ENCODE results near the gene CDH13. TPM values are rescaled to one million over a fixed set of nuclear protein-coding genes. Genes with fewer than 3 reads are reported as not detected.

Gene CDH13
- total and polyA plus RNA-seq, 2 donors (not counting 3 experiments of a cell fraction or from before 2014, with no cell fraction given), result 96.6 to 124 TPM

DNA sequence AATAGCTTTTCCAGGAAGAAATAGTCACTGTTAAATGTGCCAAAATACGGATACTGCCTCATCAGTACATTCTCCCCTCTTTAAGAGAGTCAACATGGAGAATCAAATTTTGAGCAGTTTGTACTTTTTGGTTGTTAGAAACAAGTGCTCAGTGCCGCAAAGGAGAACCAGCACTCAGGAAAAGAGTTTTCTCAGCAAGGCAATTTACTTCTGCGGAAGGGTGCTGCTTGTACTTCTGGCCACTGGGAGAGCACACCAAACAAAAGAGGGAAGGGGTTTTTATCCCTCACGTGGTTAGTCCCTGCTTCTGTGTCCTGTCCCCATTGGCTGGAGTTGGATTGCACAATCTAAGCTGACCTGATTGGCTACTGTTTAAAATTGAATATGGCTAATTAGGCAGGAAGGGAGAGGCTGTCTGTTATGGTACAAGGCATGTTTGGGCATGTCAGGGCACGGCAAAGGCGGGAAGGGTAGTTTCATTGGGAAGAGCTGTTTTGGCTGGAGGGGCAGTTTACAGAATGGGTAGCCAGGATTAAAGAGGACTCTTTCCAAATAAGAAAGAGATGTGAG lies 499.3 kb downstream of the CDH13 start:
- no peaks in the 10 kb centered on the region for H4K20me1 ChIP-seq (replicated peaks; ENCODE audit: control insufficient read depth, extremely low read depth, insufficient read depth, low read length)
- H3K27ac ChIP-seq (ENCODE audit: insufficient read depth, low read depth, low read length), result no peak overlapping the region
- FAIRE-seq, result no peak
- H2AFZ ChIP-seq (ENCODE audit: low read depth, low read length), result no peak overlapping the region
- H3K27me3 ChIP-seq (ENCODE audit: control insufficient read depth in 2 of 2, insufficient read depth in 2 of 2, low read length in 2 of 2), result no peaks in the 10 kb centered on the region
- no peaks in the 10 kb centered on the region for H3K9me3 ChIP-seq (replicated peaks; ENCODE audit: control insufficient read depth, insufficient read depth, low read length)
- no peak for DNase-seq (ENCODE audit: low read depth, low spot score)
- H3K9ac ChIP-seq (replicated peaks; ENCODE audit: extremely low read depth, insufficient read depth, low read length), result no peak overlapping the region
- dilution Hi-C loops (cut with MboI; ENCODE audit: extremely low pct_ligation_motif_present, low sequenced_read_pairs) (no loop called here), intact Hi-C loops (cut with micrococcal nuclease) (no loop called here)
- CTCF ChIA-PET, result no interaction called here
- H3K4me2 ChIP-seq (ENCODE audit: insufficient read depth, low read length), result no peak overlapping the region
- peaks cover 0 to 6% of the 10 kb centered on the region in 2 experiments for H3K36me3 ChIP-seq (ENCODE audit: control insufficient read depth in 2 of 2, extremely low read depth in 1 of 2, insufficient read depth in 2 of 2, low read length in 2 of 2)
- no peak for TF ChIP-seq GATA2 (IDR thresholded peaks at IDR 0.05; ENCODE audit: insufficient read depth, insufficient read length, low read depth, low read length)
- TF ChIP-seq JUN (IDR thresholded peaks at IDR 0.05; ENCODE audit: borderline replicate concordance, insufficient read depth, insufficient read length, low read depth), result no peak
- TF ChIP-seq POLR2A (IDR thresholded peaks at IDR 0.05; ENCODE audit: low read depth, low read length), result no peak
- TF ChIP-seq FOS (IDR thresholded peaks at IDR 0.05; ENCODE audit: borderline replicate concordance, insufficient read depth, low read length), result no peak
- no peak for TF ChIP-seq EZH2 (IDR thresholded peaks at IDR 0.05; ENCODE audit: borderline replicate concordance, low read depth, low read length, severe bottlenecking)
- TF ChIP-seq, protein P1, sequence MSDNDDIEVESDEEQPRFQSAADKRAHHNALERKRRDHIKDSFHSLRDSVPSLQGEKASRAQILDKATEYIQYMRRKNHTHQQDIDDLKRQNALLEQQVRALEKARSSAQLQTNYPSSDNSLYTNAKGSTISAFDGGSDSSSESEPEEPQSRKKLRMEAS (IDR thresholded peaks at IDR 0.05; ENCODE audit: insufficient read depth, insufficient read length), result no peak
- TF ChIP-seq, protein P2, sequence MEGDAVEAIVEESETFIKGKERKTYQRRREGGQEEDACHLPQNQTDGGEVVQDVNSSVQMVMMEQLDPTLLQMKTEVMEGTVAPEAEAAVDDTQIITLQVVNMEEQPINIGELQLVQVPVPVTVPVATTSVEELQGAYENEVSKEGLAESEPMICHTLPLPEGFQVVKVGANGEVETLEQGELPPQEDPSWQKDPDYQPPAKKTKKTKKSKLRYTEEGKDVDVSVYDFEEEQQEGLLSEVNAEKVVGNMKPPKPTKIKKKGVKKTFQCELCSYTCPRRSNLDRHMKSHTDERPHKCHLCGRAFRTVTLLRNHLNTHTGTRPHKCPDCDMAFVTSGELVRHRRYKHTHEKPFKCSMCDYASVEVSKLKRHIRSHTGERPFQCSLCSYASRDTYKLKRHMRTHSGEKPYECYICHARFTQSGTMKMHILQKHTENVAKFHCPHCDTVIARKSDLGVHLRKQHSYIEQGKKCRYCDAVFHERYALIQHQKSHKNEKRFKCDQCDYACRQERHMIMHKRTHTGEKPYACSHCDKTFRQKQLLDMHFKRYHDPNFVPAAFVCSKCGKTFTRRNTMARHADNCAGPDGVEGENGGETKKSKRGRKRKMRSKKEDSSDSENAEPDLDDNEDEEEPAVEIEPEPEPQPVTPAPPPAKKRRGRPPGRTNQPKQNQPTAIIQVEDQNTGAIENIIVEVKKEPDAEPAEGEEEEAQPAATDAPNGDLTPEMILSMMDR (IDR thresholded peaks at IDR 0.05; ENCODE audit: extremely low read depth in 1 of 2, insufficient read depth in 1 of 2, low read depth in 1 of 2, low read length in 2 of 2), result no peak
- TF ChIP-seq MYC (IDR thresholded peaks at IDR 0.05; ENCODE audit: low read depth, low read length), result no peak
- no TSS peak for BruUV-seq (replicated peaks)
- no peaks in the 10 kb centered on the region for H3K79me2 ChIP-seq (ENCODE audit: control insufficient read depth, insufficient read depth, low read length)
- no peaks in the 10 kb centered on the region for H3K4me1 ChIP-seq (ENCODE audit: control insufficient read depth, extremely low read depth, insufficient read depth, low read length)
- no peak overlapping the region for H3K4me3 ChIP-seq (replicated peaks in 1 of 3; ENCODE audit: insufficient read depth in 1 of 3, low read depth in 1 of 3, low read length in 3 of 3)
- no peaks in the 10 kb centered on the region for H3K9me1 ChIP-seq (replicated peaks; ENCODE audit: control insufficient read depth, extremely low read depth, insufficient read depth, low read length)
- POLR2A ChIA-PET, result no interaction called here

All from endothelial cell of umbilical vein (primary cell).